Measurements from ENCODE around the gene AUP1.

DNA sequence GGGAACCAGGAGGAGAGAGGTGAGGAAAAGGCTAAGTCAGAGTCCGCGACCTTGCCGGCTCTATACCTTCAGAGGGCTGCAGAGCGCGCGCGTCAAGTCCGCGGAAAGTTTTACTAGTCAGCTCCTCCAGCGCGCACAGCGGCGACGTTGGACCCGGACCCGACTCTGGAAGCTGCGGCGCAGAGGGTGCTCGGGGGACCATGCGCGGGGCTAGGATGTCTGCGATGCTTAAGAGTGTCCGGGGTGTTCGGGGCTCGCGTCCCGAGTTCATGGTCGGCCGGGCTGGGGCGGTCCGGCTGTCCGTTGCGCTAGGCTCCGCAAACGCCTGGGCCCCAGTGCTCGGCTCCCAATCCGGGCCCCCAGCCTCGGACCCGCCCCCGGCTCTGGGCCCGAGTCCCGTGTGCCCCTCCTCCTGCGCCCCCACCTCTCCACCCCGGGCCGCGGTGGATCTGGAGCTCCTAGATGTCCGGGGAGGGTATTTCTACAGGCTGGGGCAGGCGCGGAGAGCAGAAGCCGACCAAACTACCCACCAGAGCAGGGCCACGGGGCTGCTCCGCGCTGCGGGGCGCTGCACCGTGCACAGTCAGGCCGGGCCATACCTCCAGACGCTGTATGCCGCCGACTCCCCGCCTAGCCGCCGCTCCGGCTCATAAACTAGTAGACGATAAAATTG, 30.1 kb downstream of the AUP1 start, which contains the start of gene LBX2:
- TF ChIP-seq, protein P1, sequence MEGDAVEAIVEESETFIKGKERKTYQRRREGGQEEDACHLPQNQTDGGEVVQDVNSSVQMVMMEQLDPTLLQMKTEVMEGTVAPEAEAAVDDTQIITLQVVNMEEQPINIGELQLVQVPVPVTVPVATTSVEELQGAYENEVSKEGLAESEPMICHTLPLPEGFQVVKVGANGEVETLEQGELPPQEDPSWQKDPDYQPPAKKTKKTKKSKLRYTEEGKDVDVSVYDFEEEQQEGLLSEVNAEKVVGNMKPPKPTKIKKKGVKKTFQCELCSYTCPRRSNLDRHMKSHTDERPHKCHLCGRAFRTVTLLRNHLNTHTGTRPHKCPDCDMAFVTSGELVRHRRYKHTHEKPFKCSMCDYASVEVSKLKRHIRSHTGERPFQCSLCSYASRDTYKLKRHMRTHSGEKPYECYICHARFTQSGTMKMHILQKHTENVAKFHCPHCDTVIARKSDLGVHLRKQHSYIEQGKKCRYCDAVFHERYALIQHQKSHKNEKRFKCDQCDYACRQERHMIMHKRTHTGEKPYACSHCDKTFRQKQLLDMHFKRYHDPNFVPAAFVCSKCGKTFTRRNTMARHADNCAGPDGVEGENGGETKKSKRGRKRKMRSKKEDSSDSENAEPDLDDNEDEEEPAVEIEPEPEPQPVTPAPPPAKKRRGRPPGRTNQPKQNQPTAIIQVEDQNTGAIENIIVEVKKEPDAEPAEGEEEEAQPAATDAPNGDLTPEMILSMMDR (conservative IDR thresholded peaks at IDR 0.05; ENCODE audit: low read depth, low read length), result no peak
- TF ChIP-seq RAD21 (IDR thresholded peaks at IDR 0.05; ENCODE audit: low read length), result no peak
- no peak for TF ChIP-seq POLR2A (IDR thresholded peaks at IDR 0.05; ENCODE audit: low read depth, low read length)
- no peak for TF ChIP-seq RFX5 (IDR thresholded peaks at IDR 0.05; ENCODE audit: low read depth, low read length)
- no peak for TF ChIP-seq BHLHE40 (IDR thresholded peaks at IDR 0.05; ENCODE audit: low read depth, low read length)
- TF ChIP-seq, protein P2, sequence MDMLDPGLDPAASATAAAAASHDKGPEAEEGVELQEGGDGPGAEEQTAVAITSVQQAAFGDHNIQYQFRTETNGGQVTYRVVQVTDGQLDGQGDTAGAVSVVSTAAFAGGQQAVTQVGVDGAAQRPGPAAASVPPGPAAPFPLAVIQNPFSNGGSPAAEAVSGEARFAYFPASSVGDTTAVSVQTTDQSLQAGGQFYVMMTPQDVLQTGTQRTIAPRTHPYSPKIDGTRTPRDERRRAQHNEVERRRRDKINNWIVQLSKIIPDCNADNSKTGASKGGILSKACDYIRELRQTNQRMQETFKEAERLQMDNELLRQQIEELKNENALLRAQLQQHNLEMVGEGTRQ (IDR thresholded peaks at IDR 0.05; ENCODE audit: low read depth, low read length), result no peak
- TF ChIP-seq SMC3 (IDR thresholded peaks at IDR 0.05; ENCODE audit: low read depth, low read length), result no peak
- no peak for TF ChIP-seq RCOR1 (IDR thresholded peaks at IDR 0.05; ENCODE audit: insufficient replicate concordance, low read length)
- no peak for TF ChIP-seq MAZ (IDR thresholded peaks at IDR 0.05; ENCODE audit: borderline replicate concordance, low read depth, low read length)
- TF ChIP-seq NFE2L2 (IDR thresholded peaks at IDR 0.05; ENCODE audit: low read depth, low read length), result no peak
- TF ChIP-seq CEBPB (IDR thresholded peaks at IDR 0.05; ENCODE audit: low read depth, low read length), result no peak
- no peak for TF ChIP-seq MXI1 (IDR thresholded peaks at IDR 0.05; ENCODE audit: borderline replicate concordance, low read depth, low read length)
- no peak for TF ChIP-seq FOS (IDR thresholded peaks at IDR 0.05; ENCODE audit: low read depth, low read length)
- TF ChIP-seq CHD1 (IDR thresholded peaks at IDR 0.05; ENCODE audit: low read depth, low read length), result no peak

Data from IMR-90 (cell line).